ENCODE measurements around the gene CHL1. TPM values are rescaled to one million over a fixed set of nuclear protein-coding genes. Genes with fewer than 3 reads are reported as not detected.

Gene CHL1
- total and polyA plus RNA-seq, 2 of the 8 experiments (the other 6 are each of a cell fraction or from before 2014, with no cell fraction given): 0.05 to 0.99 TPM

GRCh38 chr3:207973-208372, 11.4 kb downstream of the CHL1 start:
- Histone ChIP-seq H3K27ac (ENCODE audit: low read depth, low read length) (no peak overlapping the region), H2BK120ac (replicated peaks; ENCODE audit: low read depth, low read length) (no peak overlapping the region), H2AK5ac (ENCODE audit: low read depth, low read length) (no peak overlapping the region), H3K27me3 (replicated peaks in 1 of 4; ENCODE audit: control insufficient read depth in 3 of 4, extremely low read depth in 1 of 4, insufficient read depth in 3 of 4, low read length in 3 of 4) (no peaks in the 10 kb centered on the region), H4K20me1 (replicated peaks in 1 of 2; ENCODE audit: control insufficient read depth in 1 of 2, insufficient read depth in 2 of 2, low read length in 2 of 2) (no peaks in the 10 kb centered on the region), H2BK12ac (ENCODE audit: low read depth, low read length) (no peak overlapping the region), H3K9ac (replicated peaks in 1 of 4; ENCODE audit: extremely low read depth in 1 of 4, low read depth in 3 of 4, low read length in 3 of 4) (no peak overlapping the region), H4K5ac (ENCODE audit: insufficient read length, low read depth, low read length) (no peak overlapping the region), H3K23ac (ENCODE audit: insufficient read length) (no peak overlapping the region), H3K9me3 (ENCODE audit: insufficient read depth in 2 of 2, low read depth in 1 of 2, low read length in 1 of 2) (no peaks in the 10 kb centered on the region), H3K4me1 (replicated peaks in 1 of 4; ENCODE audit: control insufficient read depth in 3 of 4, insufficient read depth in 4 of 4, low read length in 3 of 4) (no peaks in the 10 kb centered on the region), H3K56ac (replicated peaks; ENCODE audit: insufficient read length, low read depth, low read length) (no peak overlapping the region), H3K79me2 (ENCODE audit: control insufficient read depth in 1 of 2, insufficient read depth in 2 of 2, low read length in 2 of 2) (no peaks in the 10 kb centered on the region), H2BK15ac (ENCODE audit: low read length) (no peak overlapping the region), H3K79me1 (ENCODE audit: low read depth, low read length) (no peaks in the 10 kb centered on the region), H3K4ac (replicated peaks; ENCODE audit: insufficient read length, low read depth, low read length) (no peak overlapping the region), H4K8ac (ENCODE audit: extremely low read depth, insufficient read depth, low read length) (no peak overlapping the region), H3K4me2 (ENCODE audit: insufficient read depth in 1 of 2, low read depth in 2 of 2, low read length in 2 of 2) (no peak overlapping the region), H4K91ac (replicated peaks; ENCODE audit: insufficient read length, low read length) (no peak overlapping the region), H3K36me3 (ENCODE audit: control insufficient read depth in 2 of 4, insufficient read depth in 4 of 4, low read length in 3 of 4) (no peaks in the 10 kb centered on the region), H2AFZ (ENCODE audit: low read length) (no peak overlapping the region), H3K23me2 (ENCODE audit: low read depth, low read length) (no peaks in the 10 kb centered on the region), H3K4me3 (ENCODE audit: extremely low read depth in 1 of 4, insufficient read depth in 2 of 4, low read depth in 3 of 4, low read length in 4 of 4) (no peak overlapping the region), H2BK5ac (ENCODE audit: low read depth, low read length) (no peak overlapping the region), H3K18ac (ENCODE audit: extremely low read depth, low read length) (no peak overlapping the region), H2BK20ac (ENCODE audit: low read length) (no peak overlapping the region), H3K14ac (ENCODE audit: insufficient read length) (no peak overlapping the region)
- peak; percentile 51 to 58 for TF ChIP-seq RAD21 (IDR thresholded peaks at IDR 0.05 in 1 of 2, conservative IDR thresholded peaks at IDR 0.05 in 1 of 2; ENCODE audit: low read depth in 2 of 2, low read length in 2 of 2)
- TF ChIP-seq KDM1A (IDR thresholded peaks at IDR 0.05; ENCODE audit: borderline replicate concordance, low read length): no peak
- no peak for TF ChIP-seq TAF1 (IDR thresholded peaks at IDR 0.05; ENCODE audit: low read depth, low read length)
- TF ChIP-seq CTCF (IDR thresholded peaks at IDR 0.05; ENCODE audit: control extremely low read depth in 1 of 3, insufficient read depth in 1 of 3, low read depth in 1 of 3, low read length in 3 of 3): peak in 2 of 3 experiments; percentile 30; a peak in 2 of 4 replicates
- TF ChIP-seq CHD2 (IDR thresholded peaks at IDR 0.05; ENCODE audit: low read length): no peak
- TF ChIP-seq SP2 (IDR thresholded peaks at IDR 0.05; ENCODE audit: low read length): no peak
- TF ChIP-seq HDAC6 (IDR thresholded peaks at IDR 0.05; ENCODE audit: low read depth, low read length): no peak
- TF ChIP-seq CTBP2 (IDR thresholded peaks at IDR 0.05; ENCODE audit: borderline replicate concordance, insufficient read depth, insufficient read length, low read length): no peak
- no peak for TF ChIP-seq MAFK (IDR thresholded peaks at IDR 0.05; ENCODE audit: low read depth, low read length)
- no peak for TF ChIP-seq EP300 (IDR thresholded peaks at IDR 0.05; ENCODE audit: borderline replicate concordance in 1 of 2, low read depth in 2 of 2, low read length in 2 of 2)
- TF ChIP-seq BACH1 (IDR thresholded peaks at IDR 0.05; ENCODE audit: low read length): no peak
- TF ChIP-seq TBP (IDR thresholded peaks at IDR 0.05; ENCODE audit: low read depth, low read length): no peak
- CTCF ChIA-PET (ENCODE audit: partially characterized antibody): interaction anchor here (0.7 to 1.8 kb wide), 10 partner anchors 11 to 170 kb away, joined by 3 to 7 read pairs (median 4); no protein-coding TSS in a partner anchor
- FAIRE-seq: peak; percentile 55
- POLR2A ChIA-PET (ENCODE audit: partially characterized antibody): no interaction called here
- no peak for DNase-seq (ENCODE audit: low read depth in 1 of 2, low spot score in 2 of 2)
